Fibroblast of villous mesenchyme (primary cell): Measurements from ENCODE around the gene OGFOD2. TPM values are rescaled to one million over a fixed set of nuclear protein-coding genes. Genes with fewer than 3 reads are reported as not detected.

ENCODE experiments used
- DNase-seq: peaks from one replicate; pipeline ENCODE4 v3.0.0-alpha.2; 2010; ENCODE audit warnings: low read depth
- H3K4me3 ChIP-seq: 2 replicates; pipeline ENCODE4 v1.5.1; 2011; ENCODE audit warnings: low read depth, mild to moderate bottlenecking, low read length
- total RNA-seq: library from RNA; depleted of rRNA; stranded (reverse); fragments of >200 nt; gene quantifications from 2 replicates; pipeline ENCODE4 v1.2.3, GENCODE V29; 2012
- TF ChIP-seq, protein P1 (sequence below): IDR thresholded peaks from 2 replicates; pipeline ENCODE4 v1.5.1; 2012; ENCODE audit warnings: low read depth, mild to moderate bottlenecking, low read length; ENCODE audit not compliant: insufficient read depth

OGFOD2 gene
- total RNA-seq, 1 donor, result 7.3 TPM

DNA sequence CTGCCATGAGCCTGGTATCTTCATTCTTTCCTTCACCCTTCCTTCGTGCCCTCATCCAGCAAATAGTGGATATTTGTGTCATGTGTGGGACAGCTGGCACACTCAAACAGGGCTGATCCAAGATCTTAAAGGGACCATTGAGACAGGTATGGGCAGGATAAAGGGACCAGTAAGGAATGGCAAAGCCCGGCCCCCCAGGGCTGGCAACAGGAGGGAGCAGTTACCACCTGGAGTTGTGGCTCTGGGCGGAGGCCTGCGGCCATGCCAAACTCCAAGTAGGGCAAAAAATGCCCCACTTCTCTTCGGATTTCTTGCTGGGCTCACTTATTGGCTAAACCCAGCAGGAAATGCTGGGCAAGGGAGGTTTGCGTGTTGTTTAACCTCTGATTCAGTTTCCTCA, 2.1 kb downstream of the OGFOD2 start:
- no peak overlapping the region for H3K4me3 ChIP-seq
- TF ChIP-seq, protein P1, sequence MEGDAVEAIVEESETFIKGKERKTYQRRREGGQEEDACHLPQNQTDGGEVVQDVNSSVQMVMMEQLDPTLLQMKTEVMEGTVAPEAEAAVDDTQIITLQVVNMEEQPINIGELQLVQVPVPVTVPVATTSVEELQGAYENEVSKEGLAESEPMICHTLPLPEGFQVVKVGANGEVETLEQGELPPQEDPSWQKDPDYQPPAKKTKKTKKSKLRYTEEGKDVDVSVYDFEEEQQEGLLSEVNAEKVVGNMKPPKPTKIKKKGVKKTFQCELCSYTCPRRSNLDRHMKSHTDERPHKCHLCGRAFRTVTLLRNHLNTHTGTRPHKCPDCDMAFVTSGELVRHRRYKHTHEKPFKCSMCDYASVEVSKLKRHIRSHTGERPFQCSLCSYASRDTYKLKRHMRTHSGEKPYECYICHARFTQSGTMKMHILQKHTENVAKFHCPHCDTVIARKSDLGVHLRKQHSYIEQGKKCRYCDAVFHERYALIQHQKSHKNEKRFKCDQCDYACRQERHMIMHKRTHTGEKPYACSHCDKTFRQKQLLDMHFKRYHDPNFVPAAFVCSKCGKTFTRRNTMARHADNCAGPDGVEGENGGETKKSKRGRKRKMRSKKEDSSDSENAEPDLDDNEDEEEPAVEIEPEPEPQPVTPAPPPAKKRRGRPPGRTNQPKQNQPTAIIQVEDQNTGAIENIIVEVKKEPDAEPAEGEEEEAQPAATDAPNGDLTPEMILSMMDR, result no peak
- no peak for DNase-seq

DNA sequence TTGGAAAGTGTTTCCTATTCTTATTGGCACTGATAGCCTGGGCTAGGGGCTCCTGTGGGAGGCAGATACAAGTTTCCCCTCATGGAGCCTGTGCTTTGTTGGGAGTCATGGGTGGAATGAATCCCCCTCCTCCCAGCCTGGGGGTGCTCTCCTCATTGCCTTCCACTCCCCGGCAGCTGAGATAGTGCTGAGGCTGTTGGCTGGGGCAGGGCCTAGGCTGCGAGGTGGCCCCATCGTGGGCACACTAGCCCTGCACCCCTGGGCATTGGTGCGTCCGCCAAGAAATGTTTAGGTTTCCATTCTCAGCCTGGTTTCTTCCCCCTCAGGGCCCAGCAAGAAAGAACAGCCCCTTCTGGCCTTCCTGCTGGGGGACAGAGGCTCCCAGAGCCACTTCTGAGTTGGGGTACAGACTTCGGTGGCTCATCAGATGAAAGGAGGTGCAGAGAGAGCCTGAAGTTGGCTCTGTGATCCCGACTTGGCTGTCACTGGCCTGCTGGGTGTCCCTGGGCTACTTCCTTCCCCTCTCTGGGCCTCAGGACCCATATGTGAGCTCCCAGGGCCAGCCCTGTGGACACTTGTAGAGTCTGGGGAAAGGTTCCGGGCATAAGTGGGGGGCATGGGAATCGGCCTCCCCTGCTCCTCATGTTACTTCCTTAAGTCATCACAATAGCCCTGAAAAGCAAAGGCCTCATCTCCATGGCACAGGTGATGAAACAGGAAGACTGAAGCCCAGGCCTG, 2.8 kb downstream of the OGFOD2 start:
- H3K4me3 ChIP-seq, result no peak overlapping the region
- no peak for DNase-seq
- TF ChIP-seq, protein P1, result no peak

DNA sequence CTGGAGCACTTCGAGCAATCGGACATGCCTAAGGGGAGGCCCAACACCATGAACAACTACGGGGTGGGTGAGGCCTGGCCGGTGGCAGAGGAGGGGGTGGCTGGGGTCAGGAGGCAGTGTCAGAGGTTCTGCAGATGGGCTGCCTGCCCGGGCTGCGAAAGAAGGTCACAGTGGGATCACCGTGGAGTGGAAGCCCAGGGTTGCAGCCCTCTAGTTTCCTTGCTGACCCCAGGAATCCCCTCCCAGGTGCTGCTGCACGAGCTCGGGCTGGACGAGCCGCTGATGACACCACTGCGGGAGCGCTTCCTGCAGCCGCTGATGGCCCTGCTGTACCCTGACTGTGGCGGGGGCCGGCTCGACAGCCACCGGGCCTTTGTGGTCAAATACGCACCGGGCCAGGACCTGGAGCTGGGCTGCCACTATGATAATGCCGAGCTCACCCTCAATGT, 3.5 kb downstream of the OGFOD2 start:
- TF ChIP-seq, protein P1, result no peak
- H3K4me3 ChIP-seq, result no peak overlapping the region
- DNase-seq, result no peak

DNA sequence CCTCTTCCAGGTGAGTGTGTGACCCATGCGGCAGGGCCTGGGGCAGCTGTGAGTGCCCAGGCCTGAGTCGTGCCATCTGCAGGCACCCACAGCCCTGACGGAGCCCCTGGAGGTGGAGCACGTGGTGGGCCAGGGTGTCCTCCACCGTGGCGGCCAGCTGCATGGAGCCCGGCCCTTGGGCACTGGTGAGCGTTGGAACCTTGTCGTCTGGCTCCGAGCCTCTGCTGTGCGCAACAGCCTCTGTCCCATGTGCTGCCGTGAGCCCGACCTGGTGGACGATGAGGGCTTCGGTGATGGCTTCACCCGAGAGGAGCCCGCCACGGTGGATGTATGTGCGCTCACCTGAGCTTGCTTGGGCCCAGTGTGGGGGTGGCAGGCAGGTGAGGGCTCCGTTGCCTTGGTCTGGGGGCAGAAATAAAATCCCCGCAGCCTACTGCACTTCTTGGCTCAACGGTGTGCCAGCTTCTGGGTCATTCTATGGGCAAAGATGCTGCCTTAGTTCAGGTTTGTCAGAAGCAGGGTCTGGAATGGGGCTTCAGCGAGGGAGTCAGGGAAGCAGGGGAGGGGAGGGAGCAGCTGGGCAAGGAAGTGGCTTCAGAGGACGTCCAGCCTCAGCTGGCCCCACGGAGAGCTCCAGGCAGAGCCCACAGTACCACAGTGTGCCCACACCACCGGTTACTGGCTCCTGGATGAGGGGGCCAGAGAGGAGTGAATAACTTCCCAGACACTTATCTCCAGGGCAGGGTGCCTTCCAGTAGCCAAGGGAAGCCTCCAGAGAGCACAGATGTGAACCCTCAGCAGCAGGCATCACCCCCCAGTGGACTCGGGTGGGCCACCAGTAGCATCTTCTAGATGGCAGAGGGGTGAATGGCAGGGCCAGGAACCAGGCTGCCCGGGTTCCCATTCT, 4.2 kb downstream of the OGFOD2 start:
- DNase-seq, result no peak
- H3K4me3 ChIP-seq, result peak overlapping the region; percentile 85
- TF ChIP-seq, protein P1, result no peak

DNA sequence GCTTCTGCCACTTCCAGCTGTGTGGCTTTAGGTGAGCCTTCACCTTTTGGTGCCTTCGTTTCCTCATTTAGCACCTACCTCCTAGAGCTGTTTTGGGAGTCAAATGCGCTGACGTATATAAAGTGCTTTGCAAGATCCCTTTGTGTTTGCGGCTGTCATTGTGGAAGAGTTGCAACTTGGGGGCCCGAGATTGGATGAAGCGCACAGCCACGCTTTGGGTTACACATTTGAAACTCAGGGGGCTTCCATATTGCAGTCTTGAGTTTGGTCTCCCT, 4.8 kb downstream of the OGFOD2 start:
- peak; percentile 51 for DNase-seq
- TF ChIP-seq, protein P1, result no peak

DNA sequence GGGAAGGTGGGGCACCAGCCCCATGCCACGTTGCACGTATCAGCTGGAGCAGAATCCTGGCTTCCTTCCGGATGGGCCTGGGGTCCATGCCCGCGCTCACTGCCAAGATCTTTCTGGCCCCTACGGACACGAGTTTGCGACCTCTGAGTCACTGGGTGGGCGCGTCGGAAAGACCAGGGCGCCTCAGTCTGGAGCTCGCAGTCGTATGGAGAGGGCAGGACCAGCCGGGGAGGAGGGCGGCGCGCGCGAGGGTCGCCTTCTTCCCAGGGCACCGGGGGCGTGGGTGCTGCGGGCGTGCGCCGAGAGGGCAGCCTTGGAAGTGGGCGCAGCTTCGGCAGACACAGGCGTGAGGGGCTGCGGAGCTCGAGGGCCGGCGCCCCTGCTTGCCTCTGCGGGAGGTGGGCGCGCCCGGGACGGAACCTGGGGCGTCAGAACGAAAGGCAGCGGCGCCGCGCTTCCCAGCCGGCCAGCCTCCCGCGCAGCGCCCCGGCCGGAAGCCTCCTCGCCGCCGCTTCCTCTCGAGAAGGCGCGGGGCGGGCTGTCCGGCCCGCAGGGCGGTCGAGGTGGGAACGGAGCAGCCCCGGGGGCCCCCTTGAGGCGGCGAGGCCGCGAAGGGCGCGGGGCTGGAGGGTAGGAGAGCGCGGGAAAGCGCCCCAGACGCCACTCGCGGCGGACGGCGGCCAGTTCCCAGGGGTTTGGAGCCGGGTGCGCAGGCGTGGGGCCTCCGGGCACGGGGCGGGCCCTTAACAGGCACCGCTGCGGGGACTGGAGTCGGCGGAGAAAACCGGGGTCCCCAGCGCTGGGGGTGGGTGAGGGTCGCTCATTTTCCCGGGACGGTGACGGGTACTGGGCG, 5.4 kb downstream of the OGFOD2 start, which contains the start of gene ARL6IP4:
TSS of gene ARL6IP4 (plus strand) at position 499 of the 853 bp plus-strand sequence. CDS start 459 bp downstream, outside the sequence.
- TF ChIP-seq, protein P1, result no peak
- peak; percentile 70 for DNase-seq
- peak within 1 kb of the TSS; percentile 85 for H3K4me3 ChIP-seq

More for the DNA sequence above, 4.8 kb downstream of the OGFOD2 start:
- peak overlapping the region; percentile 85 for H3K4me3 ChIP-seq
